ENCODE results near the gene C11orf54.

DNA sequence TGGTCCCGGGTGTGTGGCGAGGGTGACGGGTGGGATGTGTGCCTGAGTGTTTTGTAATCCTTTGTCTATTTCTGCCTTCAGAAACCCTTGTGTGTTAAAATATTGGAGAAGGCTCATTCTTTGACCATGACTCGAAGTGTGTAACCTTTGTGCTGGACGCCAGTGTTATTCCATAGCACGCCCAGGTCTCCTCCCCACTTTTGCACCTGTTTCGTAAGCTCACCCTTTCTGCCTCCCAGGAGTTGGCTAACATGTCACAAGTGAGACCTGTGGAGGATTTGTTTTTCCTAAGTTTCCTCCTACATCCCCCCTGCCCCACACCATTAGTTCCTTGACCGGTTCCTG, 382 bp downstream of the C11orf54 start:
- TF ChIP-seq, protein P1, sequence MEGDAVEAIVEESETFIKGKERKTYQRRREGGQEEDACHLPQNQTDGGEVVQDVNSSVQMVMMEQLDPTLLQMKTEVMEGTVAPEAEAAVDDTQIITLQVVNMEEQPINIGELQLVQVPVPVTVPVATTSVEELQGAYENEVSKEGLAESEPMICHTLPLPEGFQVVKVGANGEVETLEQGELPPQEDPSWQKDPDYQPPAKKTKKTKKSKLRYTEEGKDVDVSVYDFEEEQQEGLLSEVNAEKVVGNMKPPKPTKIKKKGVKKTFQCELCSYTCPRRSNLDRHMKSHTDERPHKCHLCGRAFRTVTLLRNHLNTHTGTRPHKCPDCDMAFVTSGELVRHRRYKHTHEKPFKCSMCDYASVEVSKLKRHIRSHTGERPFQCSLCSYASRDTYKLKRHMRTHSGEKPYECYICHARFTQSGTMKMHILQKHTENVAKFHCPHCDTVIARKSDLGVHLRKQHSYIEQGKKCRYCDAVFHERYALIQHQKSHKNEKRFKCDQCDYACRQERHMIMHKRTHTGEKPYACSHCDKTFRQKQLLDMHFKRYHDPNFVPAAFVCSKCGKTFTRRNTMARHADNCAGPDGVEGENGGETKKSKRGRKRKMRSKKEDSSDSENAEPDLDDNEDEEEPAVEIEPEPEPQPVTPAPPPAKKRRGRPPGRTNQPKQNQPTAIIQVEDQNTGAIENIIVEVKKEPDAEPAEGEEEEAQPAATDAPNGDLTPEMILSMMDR (IDR thresholded peaks at IDR 0.05), result no peak
- TF ChIP-seq POLR2A (IDR thresholded peaks at IDR 0.05; ENCODE audit: low read depth), result no peak

Measured in esophagus muscularis mucosa (tissue), 3 donors.